ENCODE results near the gene GCGR.
"Not testable (repeated sequence)": the region's sequence is repeated elsewhere in the genome, so short reads cannot be mapped to it uniquely, and the experiment has no call there.

The GCGR gene

GRCh38 chr17:81831957-81832607 is 28.1 kb downstream of the GCGR start:
- peak; percentile 42 for DNase-seq (ENCODE audit: low spot score)

- DNase-seq (ENCODE audit: low spot score), result peak; percentile 15
Observed at GRCh38 chr17:81832608-81833159, 28.7 kb downstream of the GCGR start.

GRCh38 chr17:81833160-81833920 is 29.4 kb downstream of the GCGR start, which contains the start of gene MCRIP1:
Gene MCRIP1 (minus strand): TSS chr17:81833291. CDS start chr17:81824506, 8,785 bp downstream.
- peak; percentile 91 for DNase-seq (ENCODE audit: low spot score)

GRCh38 chr17:81833921-81834830 is 30.2 kb downstream of the GCGR start:
- DNase-seq (ENCODE audit: low spot score), result no peak

- no peak for DNase-seq (ENCODE audit: low spot score)
Observed at GRCh38 chr17:81834831-81835267, 30.9 kb downstream of the GCGR start, which contains the start of gene PPP1R27. Gene PPP1R27 (minus strand): TSS chr17:81835050. CDS start chr17:81834953, 97 bp downstream.

- no peak for DNase-seq (ENCODE audit: low spot score)
Observed at GRCh38 chr17:81837641-81838040, 33.7 kb downstream of the GCGR start.

GRCh38 chr17:81838753-81839255 is 34.9 kb downstream of the GCGR start:
- no peak for DNase-seq (ENCODE audit: low spot score)

- DNase-seq (ENCODE audit: low spot score), result no peak
Observed at GRCh38 chr17:81839301-81839700, 35.4 kb downstream of the GCGR start.

- not testable (repeated sequence) for DNase-seq (ENCODE audit: low spot score)
Observed at GRCh38 chr17:81840059-81840458, 36.1 kb downstream of the GCGR start.

GRCh38 chr17:81840826-81841778 is 37.2 kb downstream of the GCGR start:
- no peak for DNase-seq (ENCODE audit: low spot score)

- no peak for DNase-seq (ENCODE audit: low spot score)
Observed at GRCh38 chr17:81841866-81842265, 37.9 kb downstream of the GCGR start.

- no peak for DNase-seq (ENCODE audit: low spot score)
Observed at GRCh38 chr17:81842378-81842724, 38.4 kb downstream of the GCGR start.

- DNase-seq (ENCODE audit: low spot score), result no peak
Observed at GRCh38 chr17:81842725-81843504, 39.0 kb downstream of the GCGR start.

- no peak for DNase-seq (ENCODE audit: low spot score)
Observed at GRCh38 chr17:81843713-81844326, 39.9 kb downstream of the GCGR start.

GRCh38 chr17:81844327-81844851 is 40.4 kb downstream of the GCGR start:
- DNase-seq (ENCODE audit: low spot score), result no peak

- no peak for DNase-seq (ENCODE audit: low spot score)
Observed at GRCh38 chr17:81844887-81845286, 40.9 kb downstream of the GCGR start.

- no peak for DNase-seq (ENCODE audit: low spot score)
Observed at GRCh38 chr17:81845361-81845760, 41.4 kb downstream of the GCGR start.

- no peak for DNase-seq (ENCODE audit: low spot score)
Observed at GRCh38 chr17:81845881-81846742, 42.2 kb downstream of the GCGR start.

Measured in CD4-positive, alpha-beta T cell treated with Interleukin-15 for 4 hours (primary cell).